Vagina (tissue), 2 donors: ENCODE results near the gene PRR20C.
"Not testable (repeated sequence)": the region's sequence is repeated elsewhere in the genome, so short reads cannot be mapped to it uniquely, and the experiment has no call there.

Source experiments
- CTCF ChIP-seq, 3 experiments: fragments of 450-650 bp in 2 of 3; fragments of 200-600 bp in 1 of 3; sonication (generic) in 1 of 3; IDR thresholded peaks; one replicate each; pipeline ENCODE4 v1.5.1; 2017 to 2019; ENCODE audit warnings: antibody characterized with exemption in 3 of 3, mild to moderate bottlenecking in 2 of 3, moderate library complexity in 2 of 3
- POLR2A ChIP-seq, 2 donors: fragments of 450-650 bp; IDR thresholded peaks; one replicate each; pipeline ENCODE4 v1.6.1; 2017; ENCODE audit warnings: antibody characterized with exemption in 2 of 2, mild to moderate bottlenecking in 2 of 2, moderate library complexity in 2 of 2
- POLR2AphosphoS5 ChIP-seq, 2 donors: sonication (generic); formaldehyde crosslinking; IDR thresholded peaks; one replicate each; pipeline ENCODE4 v1.9.0; 2017; ENCODE audit warnings: antibody characterized with exemption in 2 of 2, mild to moderate bottlenecking in 2 of 2, low read depth in 1 of 2; ENCODE audit not compliant: insufficient read depth in 1 of 2

GRCh38 chr13:57147188-57147587, 6.7 kb upstream of the PRR20C start, which contains the start of gene PRR20B:
- not testable (repeated sequence) for TF ChIP-seq POLR2A (IDR thresholded peaks at IDR 0.05); CTCF (IDR thresholded peaks at IDR 0.05); POLR2AphosphoS5 (IDR thresholded peaks at IDR 0.05; ENCODE audit: insufficient read depth in 1 of 2, low read depth in 1 of 2)
